PFSK-1 (cell line): ENCODE data around the gene TUBD1.

Experiments
- FOXP2 ChIP-seq: optimal IDR thresholded peaks from 2 replicates; pipeline ENCODE3; 2011; ENCODE audit warnings: borderline replicate concordance, control low read depth, inconsistent platforms; ENCODE audit not compliant: insufficient read depth; ENCODE audit errors: extremely low read length, extremely low read depth
- POLR2AphosphoS5 ChIP-seq: IDR thresholded peaks from 2 replicates; pipeline ENCODE4 v1.6.1; 2012; ENCODE audit warnings: low read depth, mild to moderate bottlenecking, control low read depth, low read length, moderate library complexity
- REST ChIP-seq, 2 experiments: IDR thresholded peaks; 2 replicates each; pipeline versions ENCODE4 v1.6.1 to v1.8.0; 2011 to 2012; ENCODE audit warnings: low read depth in 2 of 2, low read length in 2 of 2, control low read depth in 1 of 2, inconsistent platforms in 1 of 2, mild to moderate bottlenecking in 1 of 2, moderate library complexity in 1 of 2; ENCODE audit not compliant: insufficient read depth in 1 of 2
- SIN3A ChIP-seq: IDR thresholded peaks from 2 replicates; pipeline ENCODE4 v1.6.1; 2012; ENCODE audit warnings: mild to moderate bottlenecking, low read length, moderate library complexity, borderline replicate concordance; ENCODE audit not compliant: insufficient read depth
- TAF1 ChIP-seq: IDR thresholded peaks from 2 replicates; pipeline ENCODE4 v1.6.1; 2012; ENCODE audit warnings: low read length, control low read depth, borderline replicate concordance; ENCODE audit not compliant: insufficient read depth

Gene TUBD1

GRCh38 chr17:59876107-59876506, 16.6 kb downstream of the TUBD1 start:
- TF ChIP-seq SIN3A (no peak), TAF1 (no peak), FOXP2 (no peak), POLR2AphosphoS5 (no peak), REST (IDR thresholded peaks at IDR 0.05; ENCODE audit: insufficient read depth in 1 of 2, low read depth in 2 of 2, low read length in 2 of 2) (no peak)

GRCh38 chr17:59874376-59874775, 18.4 kb downstream of the TUBD1 start:
- TF ChIP-seq FOXP2 (no peak), POLR2AphosphoS5 (no peak), TAF1 (no peak), REST (IDR thresholded peaks at IDR 0.05; ENCODE audit: insufficient read depth in 1 of 2, low read depth in 2 of 2, low read length in 2 of 2) (no peak), SIN3A (no peak)

GRCh38 chr17:59872351-59872750, 20.4 kb downstream of the TUBD1 start:
- no peak for TF ChIP-seq TAF1
- no peak for TF ChIP-seq FOXP2

GRCh38 chr17:59870482-59870881, 22.3 kb downstream of the TUBD1 start:
- TF ChIP-seq POLR2AphosphoS5, result no peak
- no peak for TF ChIP-seq REST (IDR thresholded peaks at IDR 0.05; ENCODE audit: insufficient read depth in 1 of 2, low read depth in 2 of 2, low read length in 2 of 2)
- TF ChIP-seq TAF1, result no peak

- TF ChIP-seq REST (IDR thresholded peaks at IDR 0.05; ENCODE audit: insufficient read depth in 1 of 2, low read depth in 2 of 2, low read length in 2 of 2) (no peak), FOXP2 (no peak), TAF1 (no peak), POLR2AphosphoS5 (no peak), SIN3A (no peak)
Observed at GRCh38 chr17:59869941-59870218, 22.9 kb downstream of the TUBD1 start.
